HG02623 (cell line): ENCODE data around the gene TMED7.

Experiments used
- ATAC-seq: cut with Tn5 transposase; IDR thresholded peaks from one replicate; pipeline ENCODE4 v1.9.1; 2021; ENCODE audit warnings: moderate library complexity; ENCODE audit not compliant: unreplicated experiment

TMED7 gene

DNA sequence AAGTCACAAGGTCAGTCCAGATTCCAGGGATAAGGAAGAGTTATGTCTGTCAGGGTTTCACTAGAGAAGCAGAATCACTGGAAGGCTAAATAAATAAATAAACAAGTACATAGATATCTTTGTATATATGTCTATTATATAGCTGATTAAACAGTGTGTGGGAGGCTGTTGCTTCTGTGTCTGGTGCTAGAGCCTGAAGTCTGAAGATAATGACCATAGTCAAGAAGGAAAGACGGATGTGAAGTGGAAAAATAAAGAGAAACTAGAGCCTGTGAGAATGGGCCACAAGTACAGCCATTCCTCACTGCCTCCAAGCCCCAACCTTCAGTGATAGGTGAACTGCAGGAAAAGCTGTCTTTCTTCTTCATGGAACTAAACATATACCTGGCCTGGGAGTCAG lies 4.1 kb upstream of the TMED7 start:
- ATAC-seq, result no peak

DNA sequence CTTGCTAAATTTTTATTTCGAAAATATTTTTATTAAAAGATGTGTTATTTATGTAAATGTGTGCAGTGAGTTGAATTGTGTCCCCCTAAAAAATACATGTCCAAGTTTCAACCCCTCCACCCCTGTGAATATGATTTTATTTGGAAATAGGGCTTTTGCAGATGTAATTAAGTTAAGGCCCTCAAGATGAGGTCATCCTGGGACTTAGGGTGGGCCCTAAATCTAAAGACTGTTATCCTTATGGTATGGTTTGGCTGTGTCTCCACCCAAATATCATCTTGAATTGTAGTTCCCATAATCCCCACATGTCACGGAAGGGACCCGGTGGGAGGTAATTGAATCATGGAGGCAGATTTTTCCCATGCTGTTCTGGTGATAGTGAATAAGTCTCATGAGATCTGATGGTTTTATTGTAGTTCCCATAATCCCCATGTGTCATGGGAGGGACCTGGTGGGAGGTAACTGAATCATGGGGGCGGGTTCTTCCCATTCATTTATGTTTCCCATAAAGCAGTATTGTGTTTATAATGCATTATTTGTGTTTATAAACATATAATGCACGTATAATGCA lies 1.5 kb upstream of the TMED7 start:
- no peak for ATAC-seq

DNA sequence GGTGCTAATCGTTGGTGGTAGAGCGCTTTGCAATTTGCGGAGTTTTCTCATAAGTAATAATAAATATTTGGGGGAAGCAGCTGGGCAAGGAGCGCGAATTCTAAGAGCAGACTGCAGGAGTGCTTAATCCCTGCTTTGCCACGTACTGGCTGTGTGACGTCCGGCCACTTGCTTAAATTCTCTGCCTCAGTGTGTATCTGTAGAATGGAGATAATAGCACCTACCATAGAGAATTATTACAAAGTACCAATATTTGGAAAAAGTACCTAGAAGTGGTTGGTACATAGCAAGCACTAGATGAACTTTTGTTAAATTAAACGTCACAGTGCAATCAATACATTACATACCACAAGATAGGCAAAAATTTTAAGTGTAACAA lies 598 bp upstream of the TMED7 start:
- ATAC-seq, result peak; percentile 29

DNA sequence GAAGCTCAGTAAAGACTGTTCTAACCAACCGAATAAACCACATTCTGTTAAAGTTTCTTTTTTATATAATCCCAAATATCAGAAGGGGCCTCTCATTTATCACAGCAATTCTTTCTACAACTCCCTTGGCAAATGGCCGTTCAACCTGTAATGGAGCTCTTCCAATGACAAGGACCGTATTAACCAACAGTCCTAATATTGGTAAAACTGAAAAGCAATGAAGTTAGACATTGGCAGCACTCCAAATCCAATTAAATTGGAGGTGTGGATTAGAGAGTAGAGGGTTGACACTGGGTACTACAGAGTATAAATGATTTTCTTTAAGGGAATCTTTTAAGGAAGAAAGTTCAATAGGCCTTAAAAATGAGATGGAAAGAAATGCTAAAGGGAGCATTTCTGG lies 842 bp downstream of the TMED7 start:
- no peak for ATAC-seq

DNA sequence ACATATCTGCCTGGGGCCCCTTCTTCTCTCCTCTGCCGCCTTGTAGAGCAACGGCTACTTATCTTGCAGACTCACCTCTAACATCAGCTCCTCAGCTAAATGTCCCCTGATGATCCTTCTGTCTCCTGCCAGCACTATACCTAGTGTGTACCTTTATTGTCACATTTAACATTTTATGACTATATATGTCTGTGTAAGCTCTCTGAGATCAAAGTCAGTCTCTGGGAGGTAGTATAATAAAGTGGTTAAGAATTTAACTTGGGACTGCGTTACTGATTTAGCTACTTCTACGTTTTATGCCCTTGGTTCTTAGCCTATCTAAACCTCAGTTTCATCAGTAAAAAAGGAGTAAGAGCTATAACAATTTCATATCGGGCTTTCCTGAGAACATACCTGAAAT lies 2.2 kb downstream of the TMED7 start:
- no peak for ATAC-seq

DNA sequence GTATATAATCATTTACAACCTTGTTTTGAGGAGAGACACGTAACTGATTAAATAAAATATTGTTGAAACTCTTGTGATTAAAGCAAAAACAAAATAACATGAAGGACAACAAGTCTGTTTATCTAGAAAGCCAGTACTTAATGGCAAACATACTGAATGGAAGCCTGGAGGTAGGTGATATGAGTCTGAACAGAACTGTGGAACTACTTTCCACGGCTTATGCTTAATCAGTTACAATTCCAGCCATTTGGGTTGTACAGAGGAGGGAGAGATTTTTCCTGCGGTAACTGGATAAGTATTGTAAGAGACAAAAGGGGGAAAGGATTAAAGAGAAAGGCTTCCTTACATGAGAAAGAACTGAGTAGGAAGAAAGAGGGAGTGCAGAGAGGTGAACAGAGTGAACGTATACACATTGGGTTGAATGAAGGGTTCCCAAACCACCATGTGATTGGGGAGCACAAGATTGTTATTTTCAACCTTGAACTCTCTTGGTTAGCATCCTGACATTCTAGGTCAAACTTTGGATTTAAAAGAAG lies 4.4 kb downstream of the TMED7 start:
- no peak for ATAC-seq

DNA sequence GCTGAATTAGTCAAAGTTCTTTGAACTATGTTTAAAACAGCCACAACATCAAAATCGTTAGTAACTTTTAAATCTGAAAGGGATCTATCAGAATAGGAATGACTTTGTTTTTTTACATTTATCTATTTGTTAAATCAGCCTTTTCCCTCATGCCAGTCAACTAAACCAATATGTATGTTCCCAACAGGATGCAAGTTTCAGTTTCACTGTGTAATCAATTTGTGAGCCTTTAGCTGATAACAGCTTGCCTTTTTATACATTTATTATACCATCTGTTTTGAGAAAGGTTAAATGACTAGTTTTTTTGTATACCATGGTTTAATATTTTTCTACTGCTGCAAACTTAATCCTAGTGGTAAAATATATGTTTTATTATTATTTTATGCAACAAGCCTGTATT lies 8.9 kb downstream of the TMED7 start:
- ATAC-seq, result no peak

DNA sequence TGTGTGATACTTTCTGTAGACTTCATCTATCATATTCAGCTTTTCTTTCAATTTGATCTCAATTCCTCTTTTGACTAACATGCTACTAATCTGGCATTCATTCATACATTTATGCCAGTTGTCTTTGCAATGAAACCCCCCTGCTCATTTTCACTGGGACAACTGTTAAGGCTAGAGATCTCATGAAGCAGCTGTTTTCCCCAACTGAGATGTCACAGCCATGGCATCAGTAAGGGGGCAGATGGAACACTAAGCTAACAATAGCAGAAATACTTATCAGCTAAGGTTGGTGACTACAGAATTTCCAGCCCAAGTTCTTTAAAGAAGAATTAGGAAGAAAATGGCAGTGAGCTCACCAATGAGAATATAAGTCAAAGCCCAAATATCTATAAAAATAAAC lies 9.4 kb downstream of the TMED7 start:
- ATAC-seq, result no peak

DNA sequence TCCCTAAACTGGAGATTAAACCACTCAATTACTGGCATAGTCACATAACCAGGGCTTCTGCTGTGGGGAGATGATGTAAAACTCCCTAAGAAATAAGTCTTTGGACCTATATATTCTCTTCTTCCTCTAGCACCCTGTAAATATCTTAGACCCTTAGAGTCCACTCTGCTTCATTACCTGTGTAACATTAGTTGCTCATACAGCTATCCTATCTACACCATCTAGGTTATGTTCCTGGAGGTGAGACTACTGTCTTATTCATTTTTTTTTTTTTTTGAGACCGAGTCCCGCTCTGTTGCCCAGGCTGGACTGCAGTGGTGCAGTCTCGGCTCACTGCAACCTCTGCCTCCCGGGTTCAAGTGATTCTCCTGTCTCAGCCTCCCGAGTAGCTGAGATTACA lies 14.0 kb downstream of the TMED7 start:
- no peak for ATAC-seq

DNA sequence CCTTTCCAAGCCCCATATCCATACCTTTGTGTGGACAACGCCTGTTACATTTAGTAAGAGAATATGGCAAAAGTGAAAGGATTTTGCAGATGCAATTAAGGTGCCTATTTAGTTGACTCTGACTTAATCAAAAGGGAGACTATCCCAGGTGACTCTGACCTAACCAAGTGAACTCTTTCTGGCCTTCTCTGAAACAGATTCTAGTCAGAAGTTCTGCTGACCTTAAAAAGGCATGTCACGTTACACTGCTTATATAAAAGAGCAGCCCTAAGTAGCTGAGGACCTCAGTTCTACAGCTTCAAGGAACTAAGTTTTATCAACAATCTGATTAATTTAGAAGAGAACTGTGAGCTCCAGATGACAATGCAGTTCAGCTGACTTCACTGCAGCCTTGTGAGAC lies 17.9 kb downstream of the TMED7 start:
- ATAC-seq, result no peak

DNA sequence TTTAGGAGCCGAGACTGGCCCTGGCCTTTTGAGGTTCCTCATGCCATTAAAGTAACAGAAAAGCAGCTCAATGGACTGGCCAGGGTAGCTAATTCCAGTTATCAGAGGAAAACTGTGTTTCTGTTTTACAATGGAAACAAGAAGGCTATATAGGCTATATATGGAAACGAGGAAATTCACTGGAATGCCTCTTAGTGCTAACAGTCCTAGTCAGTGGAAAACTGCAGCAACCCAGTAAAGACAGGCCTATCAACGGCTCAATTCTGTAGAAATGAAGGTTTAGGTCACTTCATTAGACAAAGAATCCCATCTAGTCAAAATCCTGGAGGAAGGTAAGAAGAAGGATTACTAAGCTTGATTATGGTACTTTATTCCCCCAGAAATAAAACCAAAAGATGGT lies 20.4 kb downstream of the TMED7 start:
- no peak for ATAC-seq

DNA sequence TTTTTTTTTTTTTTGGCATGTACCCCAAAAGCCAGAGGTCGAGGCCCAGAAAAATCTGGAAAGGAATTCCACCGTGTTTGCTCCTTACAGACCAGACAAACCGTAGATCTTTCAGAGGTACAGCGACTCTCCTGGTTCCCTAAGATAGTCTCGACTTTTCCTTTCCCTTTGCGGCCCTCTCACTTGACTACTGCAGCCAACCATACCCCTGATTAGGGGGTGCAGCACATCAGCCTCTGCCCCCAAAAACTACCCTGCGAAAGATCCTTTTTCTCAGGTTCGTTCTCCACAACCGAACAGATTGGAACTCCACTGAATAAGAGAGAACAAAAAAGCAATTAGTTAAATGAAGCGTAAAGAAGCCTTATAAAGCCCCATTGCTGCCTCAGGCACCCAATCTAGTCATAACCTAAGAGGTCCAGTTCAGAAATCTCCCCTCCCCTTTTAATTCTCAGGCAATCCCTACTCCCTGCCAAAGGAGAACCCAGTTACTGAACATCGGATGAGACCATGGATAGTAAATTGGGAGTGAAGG lies 23.2 kb downstream of the TMED7 start:
- peak; percentile 6 for ATAC-seq

DNA sequence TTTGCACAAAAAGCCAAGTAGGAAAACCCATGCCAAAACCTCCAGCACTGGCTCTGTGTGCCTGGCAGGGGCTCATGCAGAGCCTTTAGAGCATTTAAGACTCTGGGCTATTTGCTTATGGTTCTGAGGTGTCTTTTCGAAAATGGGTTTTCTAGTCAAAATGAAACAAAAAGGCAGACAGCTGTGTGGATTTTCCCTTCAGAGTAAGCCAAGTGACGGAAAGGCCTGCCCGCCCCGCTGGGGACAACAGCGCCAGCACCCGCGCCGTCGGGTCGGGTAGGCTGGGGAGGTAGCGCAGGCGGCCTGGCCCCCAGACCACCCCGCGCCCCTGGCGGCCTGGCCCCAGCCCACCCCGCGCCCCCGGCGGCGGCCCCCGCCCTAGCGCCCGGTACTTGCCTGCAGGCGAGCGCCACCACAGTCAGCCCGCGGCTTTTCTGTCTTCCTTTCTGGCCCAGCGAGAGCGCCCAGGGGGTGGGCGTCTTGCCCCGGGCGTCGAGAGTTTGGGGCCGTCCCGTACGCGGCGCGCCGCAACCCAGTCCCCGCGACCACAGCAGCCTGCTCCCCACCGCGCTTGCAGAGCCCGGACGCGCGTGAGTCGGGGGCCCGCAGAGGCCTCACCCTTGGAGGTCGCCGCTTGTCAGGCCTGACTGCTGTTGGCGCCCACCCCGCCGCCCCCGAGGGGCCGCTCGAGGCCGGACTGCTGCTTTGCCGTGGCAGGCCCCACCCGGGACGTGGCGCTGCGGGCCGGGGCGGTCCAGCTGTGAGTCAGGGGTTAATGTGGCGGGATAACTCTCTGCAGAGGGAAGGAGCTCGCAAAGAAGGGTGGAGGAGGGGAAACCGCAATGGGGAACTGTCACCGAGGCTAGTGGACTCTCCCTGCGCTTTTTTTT lies 23.9 kb downstream of the TMED7 start, which contains the start of gene TICAM2:
TICAM2 (minus strand) TSS at position 779 of the 890 bp plus-strand sequence. CDS start 21,223 bp downstream, outside the sequence.
- peak; percentile 70 for ATAC-seq

DNA sequence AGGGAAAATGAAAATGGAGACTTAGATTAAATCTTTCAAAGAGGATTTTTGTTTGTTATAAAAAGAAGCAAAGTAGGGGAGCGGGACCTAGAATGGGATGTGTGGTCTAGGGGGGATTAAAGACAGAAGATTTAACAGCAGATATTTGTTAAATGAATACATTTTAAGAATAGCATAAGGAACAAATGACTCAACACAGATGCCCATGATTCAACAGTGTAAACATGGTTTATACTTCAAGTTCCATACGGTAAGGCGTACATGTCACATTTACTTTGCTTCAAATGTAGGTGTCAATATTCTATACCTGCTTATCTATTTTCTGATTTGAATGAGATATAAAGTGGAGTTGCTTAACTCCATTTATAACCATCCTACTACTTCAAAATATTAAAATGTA lies 25.1 kb downstream of the TMED7 start:
- no peak for ATAC-seq

DNA sequence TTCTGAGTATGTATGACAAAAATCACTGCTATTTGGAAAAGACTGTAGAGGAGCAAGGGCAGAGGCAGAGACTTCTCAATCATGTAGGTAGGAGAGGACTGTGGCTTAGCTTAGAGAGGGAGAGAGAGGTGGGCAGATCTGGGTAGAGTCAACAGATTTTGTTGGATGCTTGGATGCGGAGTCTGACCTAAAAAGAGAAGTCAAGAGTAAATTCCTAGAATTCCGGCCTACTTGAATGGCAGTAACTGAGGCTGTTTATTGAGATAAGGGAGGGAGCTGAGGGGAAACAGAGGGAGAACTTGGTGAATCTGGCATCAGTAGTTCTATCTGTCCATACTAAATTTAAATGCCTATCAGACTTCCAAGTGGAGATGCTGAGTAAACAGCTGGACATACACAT lies 25.9 kb downstream of the TMED7 start:
- no peak for ATAC-seq

DNA sequence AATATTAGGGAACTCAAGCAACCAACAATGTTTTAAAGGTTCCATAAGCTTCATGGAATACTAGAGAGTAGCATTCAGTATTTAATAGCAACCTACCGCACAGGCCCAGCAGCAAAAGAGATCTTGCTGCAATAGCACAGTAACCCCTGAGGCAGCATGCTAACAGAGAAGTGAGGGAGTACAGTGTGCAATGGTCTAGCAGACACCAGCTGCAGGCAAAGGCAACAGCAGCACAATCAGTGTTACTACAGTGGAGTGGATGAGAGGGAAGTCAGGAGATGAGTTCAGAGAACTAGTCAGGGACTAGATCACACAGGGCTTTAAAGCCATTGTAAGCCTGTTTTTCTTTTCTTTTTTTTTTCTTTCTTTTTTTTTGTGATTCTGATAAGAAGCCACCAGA lies 26.3 kb downstream of the TMED7 start:
- peak; percentile 35 for ATAC-seq

DNA sequence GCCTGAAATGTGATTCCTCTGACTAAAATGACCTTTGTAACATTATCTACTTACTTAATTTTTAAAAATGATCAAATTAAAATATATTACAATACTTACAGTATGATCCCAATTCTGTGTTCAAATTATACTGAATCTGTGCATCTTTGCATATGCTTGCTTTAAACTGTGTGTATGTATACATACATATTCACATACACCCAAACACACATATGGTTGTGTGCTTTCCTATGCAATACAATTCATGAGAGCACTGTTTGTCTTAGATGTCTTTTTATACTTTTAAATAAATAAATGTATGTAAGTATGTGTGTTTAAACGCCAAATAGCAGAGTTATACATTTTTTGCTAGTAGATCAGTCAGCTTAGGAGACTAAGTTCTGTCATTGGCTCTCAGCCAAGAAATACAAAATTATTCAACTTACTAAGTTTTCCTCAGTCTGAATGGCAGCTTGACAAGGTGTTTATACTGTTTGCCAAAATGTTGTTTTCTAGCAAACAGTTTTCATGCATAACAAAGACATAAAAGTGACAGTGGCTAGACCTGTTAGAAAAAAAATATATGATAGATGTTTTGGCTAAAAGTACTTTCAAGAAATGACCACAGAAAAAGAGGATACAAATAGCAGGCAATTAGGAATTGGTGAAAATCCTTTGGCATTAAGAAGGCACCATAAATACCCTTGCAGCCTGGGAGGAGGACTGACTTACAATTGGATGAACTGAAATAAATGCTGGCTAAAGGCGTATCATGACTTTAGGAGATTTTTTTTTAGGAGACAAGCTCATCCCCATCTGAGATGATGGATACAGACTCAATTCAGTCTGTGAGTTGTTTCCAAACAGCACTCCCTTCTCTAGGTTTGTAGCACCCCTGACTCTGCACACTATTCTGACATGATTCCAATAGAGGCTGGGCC lies 31.4 kb downstream of the TMED7 start:
- ATAC-seq, result no peak

DNA sequence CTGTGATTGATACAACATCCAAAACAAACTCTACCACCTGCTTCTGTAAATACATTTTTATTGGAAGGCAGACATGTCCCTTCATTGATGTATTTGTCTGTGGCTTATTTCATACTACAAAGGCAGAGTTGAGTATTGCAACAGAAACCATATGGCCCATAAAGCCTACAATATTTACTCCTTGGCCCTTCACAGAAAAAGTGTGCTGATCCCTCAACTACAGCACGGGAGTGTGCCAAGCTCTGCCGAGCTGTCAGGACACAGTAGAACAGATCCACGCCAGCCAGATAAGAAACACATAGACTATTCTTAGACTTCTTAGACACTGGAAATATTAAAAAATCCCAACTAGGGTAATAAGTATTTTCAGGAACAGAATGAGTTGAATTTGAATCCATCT lies 36.8 kb downstream of the TMED7 start:
- no peak for ATAC-seq

DNA sequence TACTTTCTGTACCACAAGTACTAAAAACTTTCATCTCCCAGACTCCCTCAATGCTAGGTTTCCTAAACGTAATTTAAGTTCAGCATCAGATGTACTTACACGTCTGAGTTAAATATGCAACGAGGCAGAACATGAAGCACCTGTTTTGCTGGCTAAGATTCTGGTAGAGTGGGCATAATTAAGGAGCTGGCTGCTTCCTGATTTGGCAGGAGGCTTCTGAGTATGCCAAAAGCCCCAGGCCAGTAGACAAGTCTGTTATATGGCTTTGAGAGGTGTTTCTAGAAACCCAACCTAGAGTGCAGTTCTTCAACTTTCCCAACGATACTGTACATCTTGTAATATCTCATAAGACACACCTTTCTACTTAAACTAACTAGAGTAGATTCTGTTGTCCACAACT lies 37.2 kb downstream of the TMED7 start:
- ATAC-seq, result no peak

DNA sequence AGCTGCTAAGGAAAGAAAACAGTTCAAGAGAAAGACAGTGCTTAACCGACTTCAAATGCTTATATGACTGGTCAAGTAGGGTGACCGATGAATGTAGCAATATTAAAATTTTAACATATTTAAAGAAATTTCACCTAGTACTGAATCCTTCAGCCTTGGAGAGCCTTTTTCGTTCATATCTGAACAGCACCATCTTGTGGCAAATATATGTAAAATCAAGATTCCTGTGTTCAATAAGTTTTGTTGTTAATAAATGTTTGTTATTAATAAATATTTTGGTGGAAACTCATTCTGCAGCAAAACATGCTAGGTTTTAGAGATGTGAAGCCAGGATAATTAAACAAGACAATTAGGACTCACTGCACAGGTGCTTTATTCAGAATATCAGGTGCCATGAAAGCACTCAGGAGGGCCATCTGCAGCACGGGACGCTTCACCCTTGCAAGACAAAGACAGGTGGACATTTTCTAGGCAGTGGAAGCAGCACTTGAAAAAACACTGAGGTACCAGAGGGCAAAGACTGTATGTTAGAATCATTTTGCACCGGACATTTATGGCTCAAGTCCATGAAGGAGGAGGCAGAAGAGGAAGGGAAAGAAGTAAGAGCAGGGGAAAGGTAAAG lies 39.2 kb downstream of the TMED7 start:
- ATAC-seq, result no peak

DNA sequence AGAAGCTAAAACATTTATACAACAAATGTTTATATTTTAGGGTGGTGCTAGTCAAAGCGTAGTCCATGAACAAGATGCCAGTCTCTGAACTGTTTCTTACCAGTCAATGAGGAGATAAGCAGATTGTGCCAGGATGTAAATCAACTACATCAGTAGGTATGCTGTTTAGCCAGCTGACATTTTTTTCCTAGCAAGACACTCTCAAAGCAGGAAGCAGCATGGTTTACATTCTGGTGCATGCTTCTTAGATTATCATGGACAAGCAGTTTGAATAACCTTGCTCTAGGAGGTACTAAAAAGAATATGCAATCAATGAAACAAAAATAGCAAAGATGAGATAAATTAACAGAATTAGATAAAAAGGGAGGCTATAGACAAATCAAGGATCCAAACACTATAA lies 40.6 kb downstream of the TMED7 start:
- ATAC-seq, result no peak
